Inferior parietal cortex (tissue), 1 donor: ENCODE data around the gene FCMR.
A peak's percentile ranks its signal among the peaks of the same experiment; 100 is the strongest.
"Not testable (repeated sequence)": the region's sequence is repeated elsewhere in the genome, so short reads cannot be mapped to it uniquely, and the experiment has no call there.

Experiments used
- DNase-seq: peaks from one replicate; pipeline ENCODE4 v3.0.0-alpha.2; 2016; ENCODE audit errors: extremely low spot score

The FCMR gene

DNA sequence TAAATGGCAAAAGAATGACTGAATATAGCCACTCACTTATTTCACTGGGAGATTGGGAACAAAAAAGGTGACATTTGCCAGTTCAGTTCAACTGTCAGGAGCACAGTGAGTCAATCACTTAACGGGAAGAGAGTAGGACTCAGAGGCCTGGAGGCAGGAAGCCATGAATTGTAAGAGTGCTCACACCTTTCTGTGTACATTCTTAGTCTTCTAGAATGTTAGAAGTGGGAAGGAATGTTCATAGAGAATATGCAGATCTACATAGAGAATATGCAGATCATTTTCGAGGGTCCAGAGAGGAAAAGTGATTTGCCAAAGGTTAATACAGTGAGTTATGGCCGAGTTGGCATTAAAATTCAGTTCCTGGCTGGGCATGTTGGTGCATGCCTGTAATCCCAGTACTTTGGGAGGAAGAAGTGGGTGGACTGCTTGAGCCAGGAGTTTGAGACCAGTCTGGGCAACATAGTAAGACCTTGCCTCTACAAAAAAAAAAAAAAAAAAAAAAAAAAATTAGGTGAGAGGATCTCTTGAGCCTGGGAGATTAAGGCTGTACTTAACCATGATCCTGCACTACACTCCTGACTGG is 48.0 kb downstream of the FCMR start:
- no peak for DNase-seq

DNA sequence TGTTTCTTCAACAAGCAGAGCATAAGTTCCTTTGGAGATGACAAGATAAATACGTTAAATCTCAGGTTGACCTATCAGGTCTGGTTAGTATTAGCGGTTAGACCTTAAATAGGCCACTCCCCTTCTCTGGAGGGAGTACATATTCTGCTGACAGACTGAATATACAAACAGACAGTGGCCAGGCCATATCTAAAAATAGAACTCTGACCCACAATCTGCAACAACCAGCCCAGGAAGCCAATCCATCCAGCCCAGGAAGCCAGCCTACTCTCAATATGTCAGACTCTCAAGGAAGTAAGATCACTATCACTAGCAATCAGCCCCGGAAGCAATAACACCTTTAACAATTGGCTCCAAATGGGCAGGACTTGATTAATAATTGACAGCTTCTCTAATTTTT is 49.6 kb downstream of the FCMR start:
- no peak for DNase-seq

DNA sequence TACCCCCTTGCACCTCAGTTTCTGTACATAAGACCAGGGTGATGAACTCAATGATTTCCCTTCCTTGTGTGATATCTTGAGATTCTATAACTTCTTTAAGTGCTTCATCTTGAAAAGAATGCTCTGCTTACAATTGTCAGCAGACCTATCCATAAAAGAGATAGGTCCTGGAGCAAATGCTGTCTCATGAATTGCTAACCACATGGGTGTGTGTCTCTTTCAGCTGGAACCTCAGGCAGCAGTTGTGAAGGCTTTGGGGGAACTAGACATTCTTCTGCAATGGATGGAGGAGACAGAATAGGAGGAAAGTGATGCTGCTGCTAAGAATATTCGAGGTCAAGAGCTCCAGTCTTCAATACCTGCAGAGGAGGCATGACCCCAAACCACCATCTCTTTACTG is 53.5 kb downstream of the FCMR start:
- no peak for DNase-seq

DNA sequence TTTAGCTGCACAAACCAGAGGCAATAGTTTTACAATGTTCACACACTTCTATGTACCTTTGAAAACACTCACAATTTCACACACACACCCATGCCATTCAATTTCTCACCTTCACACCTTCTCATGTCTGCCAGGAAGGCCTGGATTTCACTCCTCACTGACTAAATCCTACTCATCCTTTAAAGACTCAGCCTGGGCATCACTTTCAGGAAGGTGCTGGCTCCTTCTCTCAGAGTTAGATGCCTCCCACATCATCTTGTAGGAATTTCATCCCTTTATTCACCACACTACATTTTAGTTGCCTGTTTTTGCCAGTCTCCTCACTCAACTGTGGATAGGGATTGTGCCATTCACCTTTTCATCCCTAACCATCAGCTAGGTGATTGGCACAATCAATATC is 54.0 kb downstream of the FCMR start:
- DNase-seq: no peak

DNA sequence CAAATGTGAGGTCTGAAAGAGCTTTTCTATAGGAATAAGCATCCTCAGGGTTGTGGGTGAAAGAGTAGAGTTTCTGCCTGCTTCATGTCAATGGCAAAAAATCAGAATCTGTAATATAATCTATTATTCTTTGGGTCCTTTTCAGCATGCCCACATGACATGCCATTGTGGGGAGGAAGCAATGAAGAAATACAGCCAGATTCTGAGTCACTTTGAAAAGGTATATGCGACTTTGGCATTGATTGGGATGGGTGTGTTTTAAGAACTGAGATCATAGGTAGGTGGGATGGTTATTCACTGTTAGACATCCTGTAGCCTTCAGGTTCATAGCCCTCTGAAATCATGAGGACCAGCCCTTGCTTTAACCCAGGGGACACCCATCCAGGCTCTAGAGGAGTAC is 54.5 kb downstream of the FCMR start:
- DNase-seq: no peak

DNA sequence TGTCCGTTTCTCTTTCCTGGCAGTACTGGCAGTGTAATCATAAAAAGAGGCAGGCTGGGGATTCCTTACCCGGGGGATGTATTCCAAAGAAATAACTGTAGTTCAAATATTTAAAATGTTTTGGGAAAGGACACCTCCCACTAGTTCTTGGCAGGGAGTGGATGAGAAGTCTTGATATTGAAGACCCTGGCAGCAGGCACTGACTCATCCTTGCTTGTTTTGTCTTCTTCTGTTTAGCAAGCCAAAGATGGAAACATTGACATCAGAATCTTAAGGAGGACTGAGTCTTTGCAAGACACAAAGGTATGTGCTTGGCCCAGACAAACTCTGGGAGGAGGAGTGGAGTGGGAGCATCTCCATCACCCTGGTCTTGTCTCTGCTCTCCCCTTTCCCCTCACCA is 55.7 kb downstream of the FCMR start:
- no peak for DNase-seq

DNA sequence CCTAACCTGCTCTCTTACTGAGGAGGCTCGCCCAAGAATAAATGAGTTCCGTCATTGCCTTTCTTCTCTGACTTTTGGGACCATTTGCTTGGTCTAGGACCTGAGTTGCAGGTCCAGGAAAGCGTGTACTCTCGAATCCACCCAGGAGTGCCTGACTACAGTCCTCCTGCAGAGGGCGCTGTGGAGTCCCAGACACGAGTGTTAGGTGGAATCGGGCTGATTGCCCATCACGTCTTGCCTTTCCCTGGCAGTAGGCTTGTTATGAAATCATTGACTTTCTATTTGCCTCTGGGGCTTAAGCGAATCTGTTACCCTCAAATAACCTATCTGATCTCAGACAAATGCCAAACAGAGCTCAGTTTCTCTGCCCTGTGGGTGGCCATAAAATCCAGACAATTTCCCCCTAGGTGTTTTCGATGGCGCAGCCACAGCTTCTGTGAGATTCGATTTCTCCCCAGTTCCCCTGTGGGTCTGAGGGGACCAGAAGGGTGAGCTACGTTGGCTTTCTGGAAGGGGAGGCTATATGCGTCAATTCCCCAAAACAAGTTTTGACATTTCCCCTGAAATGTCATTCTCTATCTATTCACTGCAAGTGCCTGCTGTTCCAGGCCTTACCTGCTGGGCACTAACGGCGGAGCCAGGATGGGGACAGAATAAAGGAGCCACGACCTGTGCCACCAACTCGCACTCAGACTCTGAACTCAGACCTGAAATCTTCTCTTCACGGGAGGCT is 56.6 kb downstream of the FCMR start, which contains the start of gene IL20:
Gene IL20 (plus strand): TSS at position 685 of the 733 bp plus-strand sequence. CDS start 230 bp downstream, outside the sequence.
- DNase-seq: peak; percentile 66

DNA sequence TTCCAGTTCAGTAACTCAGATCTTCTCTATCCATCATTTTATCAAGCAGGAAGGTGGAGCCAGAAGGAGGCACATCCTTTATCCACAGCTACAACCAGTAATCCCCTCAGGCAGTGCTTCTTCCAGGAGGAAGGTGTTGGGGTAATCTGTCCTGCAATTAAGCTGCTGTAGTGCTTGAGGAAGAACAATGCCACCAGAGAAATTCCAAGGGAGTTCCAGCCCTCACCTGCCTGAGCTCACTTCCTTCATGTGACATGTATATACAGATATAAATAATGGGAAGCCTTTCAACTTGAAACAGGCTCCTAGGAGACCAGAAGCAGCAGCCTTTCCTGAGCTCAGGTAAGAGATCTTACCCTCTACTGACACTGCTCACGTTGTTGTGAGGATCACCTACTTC is 58.5 kb downstream of the FCMR start:
- no peak for DNase-seq

DNA sequence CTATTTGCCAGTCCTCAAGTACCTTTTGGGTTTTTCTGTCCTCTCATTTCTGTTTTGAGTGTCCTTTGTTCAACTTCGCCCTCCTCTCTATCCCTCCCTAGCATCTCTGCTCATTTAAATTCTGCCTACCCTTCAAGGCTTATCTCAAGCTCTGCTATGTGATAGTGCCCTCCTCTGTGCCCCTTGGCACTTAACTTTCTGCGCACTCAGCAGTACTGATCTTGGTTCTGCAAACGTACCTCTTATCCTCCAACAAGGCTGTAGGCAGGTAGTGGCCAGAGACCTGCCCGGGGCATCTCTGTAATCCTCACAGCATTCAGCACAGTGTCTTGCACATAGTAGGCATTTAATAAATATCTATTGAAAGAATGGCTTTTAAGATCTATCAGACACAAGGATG is 61.6 kb downstream of the FCMR start:
- DNase-seq: no peak

DNA sequence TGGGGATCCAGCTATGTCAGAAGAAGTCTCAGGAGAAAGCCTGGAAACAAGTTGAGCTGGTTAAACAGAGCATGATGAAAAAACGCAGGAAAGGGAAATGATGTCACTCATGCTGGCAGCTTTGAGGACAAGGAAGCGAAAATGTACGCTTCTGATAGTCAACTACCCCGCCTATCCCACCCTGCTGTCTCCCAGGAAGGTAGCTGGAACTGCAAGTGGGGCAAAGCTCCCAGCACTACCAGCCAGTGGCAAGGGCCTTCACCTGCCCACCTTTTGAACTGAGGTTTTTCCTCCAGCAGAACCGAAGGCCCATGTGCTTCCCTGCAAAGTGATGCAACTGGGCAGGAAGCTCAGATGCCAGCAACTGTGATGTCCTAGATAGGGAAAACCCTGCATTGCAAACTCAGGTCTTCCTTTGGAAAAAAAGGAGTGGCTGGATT is 62.6 kb downstream of the FCMR start:
- DNase-seq: no peak

DNA sequence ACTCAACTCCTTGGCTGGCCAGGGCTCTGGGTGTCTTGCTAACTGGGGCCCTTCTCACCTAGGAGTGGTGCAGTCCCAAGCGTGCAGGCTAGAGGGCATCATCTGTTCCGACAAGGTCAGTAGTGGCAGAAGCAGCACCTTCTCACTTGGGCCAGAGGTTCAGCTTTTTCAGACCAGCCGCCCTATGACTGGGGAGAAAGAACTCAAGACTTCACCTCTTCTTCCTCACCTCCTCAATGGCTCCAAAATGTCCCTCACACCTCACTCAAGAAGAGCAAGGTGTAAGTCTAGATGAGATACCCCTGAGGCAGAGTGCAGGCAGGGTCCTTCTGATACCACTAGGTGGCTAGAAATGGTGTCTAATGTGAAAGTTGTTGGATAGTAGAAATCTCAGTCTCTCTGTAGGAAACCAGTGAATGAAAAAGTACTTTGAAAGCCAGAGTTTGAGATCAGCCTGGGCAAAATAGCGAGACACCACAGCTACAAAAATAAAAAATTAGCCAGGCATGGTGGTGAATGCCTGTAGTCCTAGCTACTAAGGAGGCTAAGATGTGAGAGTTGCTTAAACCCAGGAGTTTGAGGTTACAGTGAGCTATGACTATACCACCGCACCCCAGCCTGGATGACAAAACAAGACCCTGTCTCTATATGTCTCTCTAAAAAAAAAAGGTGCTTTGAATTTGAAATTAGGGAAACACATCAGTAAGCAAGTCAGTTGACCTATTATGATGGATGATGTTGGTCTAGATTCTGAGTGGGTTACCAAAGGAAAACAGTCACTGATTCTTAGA is 64.9 kb downstream of the FCMR start:
- DNase-seq: no peak

DNA sequence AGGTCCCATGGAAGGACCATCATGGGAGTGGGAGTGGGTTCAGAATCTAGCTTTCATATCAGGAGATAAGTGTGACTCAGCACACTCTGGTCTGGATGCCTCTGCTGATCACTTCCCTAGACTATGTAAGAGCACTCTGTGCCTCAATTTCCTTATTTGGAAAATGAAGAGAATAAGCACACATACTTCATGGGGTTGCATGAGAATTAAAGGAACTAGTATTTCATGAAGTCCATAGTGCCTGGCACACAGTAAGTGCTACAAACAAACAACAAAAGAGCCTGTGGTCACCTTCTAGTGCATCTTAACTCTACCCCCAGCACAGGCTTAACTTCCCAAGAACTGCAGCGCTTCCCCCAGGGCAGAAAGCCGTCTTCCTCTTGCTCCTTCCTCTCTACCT is 65.9 kb downstream of the FCMR start:
- no peak for DNase-seq

DNA sequence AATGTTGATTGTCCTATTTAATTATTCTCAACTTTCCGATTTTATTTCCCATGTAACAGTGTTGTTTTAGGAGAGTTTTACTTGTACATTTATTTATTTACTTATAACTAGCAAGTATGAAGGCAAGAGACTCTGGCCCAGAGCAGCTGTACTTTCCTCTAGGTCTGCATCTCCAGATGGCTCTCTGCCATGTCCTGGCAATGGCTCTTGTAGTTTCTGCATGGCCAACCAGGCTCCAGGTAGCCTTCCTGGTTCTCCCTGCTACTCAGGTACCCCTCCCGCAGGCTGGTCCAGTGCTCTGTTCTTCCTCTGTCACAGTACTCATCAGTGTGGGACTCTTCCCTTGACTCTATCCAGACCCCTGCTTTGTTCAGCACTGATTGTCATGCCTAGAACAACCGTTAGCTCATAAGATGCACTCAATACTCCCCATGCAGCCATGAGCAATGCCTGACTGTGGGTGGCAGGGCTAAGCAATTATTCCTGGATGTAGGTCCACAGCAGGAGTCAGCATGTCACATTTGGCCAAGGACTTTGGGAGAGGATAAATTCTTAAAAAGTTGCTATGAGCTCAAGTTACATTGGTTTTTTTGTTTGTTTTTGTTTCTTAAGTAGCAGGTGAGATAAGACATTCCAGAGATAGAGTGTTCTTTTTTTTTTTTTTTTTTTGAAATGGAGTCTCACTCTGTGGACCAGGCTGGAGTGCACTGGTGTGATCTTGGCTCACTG is 67.2 kb downstream of the FCMR start:
- no peak for DNase-seq

DNA sequence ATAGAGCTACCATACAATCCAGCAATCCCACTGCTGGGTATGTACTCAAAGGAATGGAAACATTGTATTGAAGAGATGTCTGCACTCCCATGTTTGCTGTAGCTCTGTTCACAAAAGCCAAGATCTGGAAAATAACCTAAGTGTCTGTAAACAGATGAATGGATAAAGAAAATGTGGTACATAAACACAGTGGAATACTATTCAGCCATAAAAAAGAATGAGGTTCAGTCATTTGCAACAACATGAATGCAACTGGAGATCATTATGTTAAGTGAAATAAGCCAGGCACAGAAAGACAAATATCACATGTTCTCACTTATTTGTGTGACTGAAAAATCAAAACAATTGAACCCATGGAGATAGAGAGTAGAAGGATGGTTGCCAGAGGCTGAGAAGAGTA is 68.0 kb downstream of the FCMR start:
- not testable (repeated sequence) for DNase-seq
